Lung (tissue), 12 donors: ENCODE data around the gene ZSCAN20. TPM values are rescaled to one million over a fixed set of nuclear protein-coding genes. Genes with fewer than 3 reads are reported as not detected.

Experiments used
- ATAC-seq: fragments of 200-7000 bp; cut with Tn5 transposase; one replicate; pipeline ENCODE4 v1.9.1; 2020; ENCODE audit warnings: moderate number of reproducible peaks; ENCODE audit not compliant: insufficient read depth, low FRiP score
- DNase-seq, 3 donors: peaks; one replicate each; pipeline ENCODE4 v3.0.0-alpha.2; 2013 to 2017
- H3K27ac ChIP-seq, 2 donors: one replicate each; pipeline ENCODE4 v1.5.1; 2013; ENCODE audit warnings: mild to moderate bottlenecking in 2 of 2, moderate library complexity in 2 of 2, control low read depth in 1 of 2, inconsistent platforms in 1 of 2, low read depth in 1 of 2, low read length in 1 of 2
- H3K27me3 ChIP-seq, 3 donors: one replicate each; pipeline ENCODE4 v1.5.1; 2013; ENCODE audit warnings: low read length in 2 of 3; ENCODE audit not compliant: control insufficient read depth in 3 of 3, insufficient read depth in 3 of 3
- H3K36me3 ChIP-seq, 4 donors: one replicate each; pipeline ENCODE4 v1.5.1; 2013; ENCODE audit warnings: low read length in 4 of 4, mild to moderate bottlenecking in 1 of 4, moderate library complexity in 1 of 4; ENCODE audit not compliant: control insufficient read depth in 4 of 4, insufficient read depth in 4 of 4
- H3K4me1 ChIP-seq, 5 donors: one replicate each; pipeline ENCODE4 v1.5.1; 2013; ENCODE audit warnings: low read length in 5 of 5, mild to moderate bottlenecking in 2 of 5, moderate library complexity in 1 of 5; ENCODE audit not compliant: control insufficient read depth in 5 of 5, insufficient read depth in 5 of 5
- H3K4me3 ChIP-seq: one replicate; pipeline ENCODE4 v1.5.1; 2013; ENCODE audit warnings: mild to moderate bottlenecking, control low read depth, moderate library complexity
- H3K9ac ChIP-seq, 2 donors: one replicate each; pipeline ENCODE4 v1.5.1; 2013; ENCODE audit warnings: low read length in 2 of 2, control low read depth in 1 of 2; ENCODE audit not compliant: insufficient read depth in 1 of 2
- H3K9me3 ChIP-seq, 4 donors: one replicate each; pipeline ENCODE4 v1.5.1; 2013; ENCODE audit warnings: low read length in 3 of 4, mild to moderate bottlenecking in 1 of 4, moderate library complexity in 1 of 4; ENCODE audit not compliant: control insufficient read depth in 4 of 4, insufficient read depth in 3 of 4
- WGBS, 2 donors: extraction: QIAGEN DNeasy Blood & Tissue Kit; methylation state at CpG; one replicate each; pipeline ENCODE4 v1.1.7; 2013; 5-methylcytosine and 5-hydroxymethylcytosine counted together
- polyA plus RNA-seq, 2 donors: library from polyadenylated mRNA; stranded (reverse); fragments of 200-250 nt; gene quantifications; one replicate each; pipeline ENCODE4 v1.2.1, GENCODE V29; 2013
- total RNA-seq, 2 donors: library from RNA; depleted of rRNA in 1 of 2; stranded (reverse); fragments of >200 nt in 1 of 2; gene quantifications; one replicate each; pipeline ENCODE4 v1.2.1, GENCODE V29; 2014 to 2021
- TF ChIP-seq, protein P1 (sequence below): IDR thresholded peaks from 2 replicates; pipeline ENCODE4 v1.5.1; 2012; ENCODE audit warnings: mild to moderate bottlenecking; ENCODE audit errors: control extremely low read depth, extremely low read depth
- donor health status: control.
- donor health status: control.
- donor health status: Bipolar disorder and iron deficiency.
- donor health status: healthy.
- donor health status: DM: yes; HTN: yes; CAD: no.

ZSCAN20 gene
- total and polyA plus RNA-seq, 4 donors = 0.67 to 5.7 (median 3.2) TPM

DNA sequence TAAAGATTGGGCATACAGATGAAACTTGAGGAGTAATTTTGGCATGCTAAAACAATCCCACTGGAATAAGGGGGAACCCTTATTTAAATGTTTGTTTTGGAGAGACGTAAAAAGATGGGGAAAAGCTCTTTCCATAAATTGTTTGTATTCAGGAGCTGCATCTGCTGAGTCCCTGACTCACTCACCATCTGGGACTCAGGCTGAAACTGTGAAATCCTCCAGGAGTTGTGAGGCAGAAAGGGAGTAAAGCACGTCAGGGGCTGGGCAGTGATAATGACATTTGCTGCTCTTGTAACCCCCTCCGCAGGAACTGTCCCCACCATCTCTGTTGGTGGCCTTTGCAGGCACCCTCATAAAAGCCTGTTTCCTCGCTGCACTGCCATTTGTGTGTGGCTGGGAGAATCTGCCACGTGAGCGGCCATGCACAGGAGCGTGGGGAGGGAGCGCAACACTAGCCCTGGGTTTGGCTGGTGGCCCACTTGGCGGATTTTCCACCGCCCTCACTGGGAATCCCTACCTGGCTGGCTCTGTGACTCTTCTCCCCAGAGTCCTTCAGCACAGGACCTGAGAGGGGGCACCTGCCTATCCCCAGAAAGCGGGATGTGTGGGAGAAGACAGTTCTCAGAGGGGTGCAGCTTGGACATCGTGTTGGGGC lies 45.3 kb downstream of the ZSCAN20 start:
- Histone ChIP-seq H3K27me3 (peaks cover 0 to 3% (median 0%) of the 10 kb centered on the region in 3 donors), H3K9ac (no peak overlapping the region), H3K27ac (no peak overlapping the region), H3K4me3 (no peak overlapping the region), H3K36me3 (no peaks in the 10 kb centered on the region), H3K9me3 (no peaks in the 10 kb centered on the region), H3K4me1 (no peaks in the 10 kb centered on the region)
- ATAC-seq (no peak), DNase-seq (no peak)
- TF ChIP-seq, protein P1, sequence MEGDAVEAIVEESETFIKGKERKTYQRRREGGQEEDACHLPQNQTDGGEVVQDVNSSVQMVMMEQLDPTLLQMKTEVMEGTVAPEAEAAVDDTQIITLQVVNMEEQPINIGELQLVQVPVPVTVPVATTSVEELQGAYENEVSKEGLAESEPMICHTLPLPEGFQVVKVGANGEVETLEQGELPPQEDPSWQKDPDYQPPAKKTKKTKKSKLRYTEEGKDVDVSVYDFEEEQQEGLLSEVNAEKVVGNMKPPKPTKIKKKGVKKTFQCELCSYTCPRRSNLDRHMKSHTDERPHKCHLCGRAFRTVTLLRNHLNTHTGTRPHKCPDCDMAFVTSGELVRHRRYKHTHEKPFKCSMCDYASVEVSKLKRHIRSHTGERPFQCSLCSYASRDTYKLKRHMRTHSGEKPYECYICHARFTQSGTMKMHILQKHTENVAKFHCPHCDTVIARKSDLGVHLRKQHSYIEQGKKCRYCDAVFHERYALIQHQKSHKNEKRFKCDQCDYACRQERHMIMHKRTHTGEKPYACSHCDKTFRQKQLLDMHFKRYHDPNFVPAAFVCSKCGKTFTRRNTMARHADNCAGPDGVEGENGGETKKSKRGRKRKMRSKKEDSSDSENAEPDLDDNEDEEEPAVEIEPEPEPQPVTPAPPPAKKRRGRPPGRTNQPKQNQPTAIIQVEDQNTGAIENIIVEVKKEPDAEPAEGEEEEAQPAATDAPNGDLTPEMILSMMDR = no peak
- WGBS, 2 donors = 85 to 89% methylated on average over 12 of the region's 12 CpGs

DNA sequence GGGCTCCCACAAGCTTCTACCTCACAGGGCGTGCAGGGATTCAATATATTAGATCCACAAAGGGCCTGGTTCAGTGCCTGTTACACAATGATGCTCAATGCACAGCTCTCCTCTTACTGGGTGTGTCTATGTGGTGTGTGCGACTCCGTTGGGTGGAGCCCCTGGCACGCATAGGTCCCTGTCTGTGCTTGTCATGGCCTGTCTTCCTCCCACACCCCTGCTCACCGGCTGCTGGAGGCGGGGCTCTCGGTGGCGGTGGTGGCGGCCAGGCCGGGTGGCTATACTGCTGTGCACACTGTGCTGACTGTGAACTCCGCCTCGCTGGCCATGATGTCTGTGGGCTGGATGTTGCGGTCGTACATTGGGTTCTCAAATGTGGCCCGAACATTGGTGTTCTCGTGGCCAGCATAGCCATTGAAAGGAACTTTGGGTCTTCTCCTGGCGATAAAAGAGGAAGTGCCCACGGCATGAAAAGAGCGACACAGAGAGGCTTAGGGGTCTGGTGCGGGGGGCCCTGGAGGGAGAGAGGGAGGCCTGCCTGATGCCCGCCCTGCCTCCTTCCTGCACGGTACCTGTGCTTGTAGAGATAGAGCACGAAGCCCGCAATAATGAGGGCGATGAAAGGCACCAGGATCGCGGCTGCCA lies 46.9 kb downstream of the ZSCAN20 start:
- WGBS, 2 donors = 84 to 89% methylated on average over 27 of the region's 27 CpGs
- no peaks in the 10 kb centered on the region for H3K36me3 ChIP-seq
- TF ChIP-seq, protein P1 = no peak
- H3K9ac ChIP-seq = no peak overlapping the region
- no peak for ATAC-seq
- H3K4me1 ChIP-seq = no peaks in the 10 kb centered on the region
- H3K27ac ChIP-seq = no peak overlapping the region
- no peak overlapping the region for H3K4me3 ChIP-seq
- H3K27me3 ChIP-seq = peaks cover 0 to 8% (median 0%) of the 10 kb centered on the region in 3 donors
- DNase-seq = no peak
- H3K9me3 ChIP-seq = no peaks in the 10 kb centered on the region

DNA sequence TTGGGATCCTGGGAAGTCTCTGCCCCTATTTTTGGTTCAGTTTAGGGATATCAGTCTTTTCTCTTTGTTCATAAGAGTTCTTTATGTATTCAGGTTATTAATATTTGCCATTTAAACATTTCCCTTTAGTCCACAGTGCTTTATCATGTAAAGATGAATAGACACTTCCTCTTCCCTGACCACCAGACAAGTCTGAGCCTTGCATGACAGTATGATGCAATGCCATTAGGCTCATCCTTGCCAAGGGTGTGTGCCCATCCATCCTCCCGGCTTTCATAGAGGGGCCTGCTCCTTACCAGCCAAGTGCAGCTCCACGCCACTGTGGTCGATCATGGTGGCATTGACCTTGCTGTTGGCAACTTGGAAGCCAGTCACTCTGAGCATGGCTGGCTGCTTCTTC lies 52.1 kb downstream of the ZSCAN20 start:
- DNase-seq = no peak
- peaks cover 0 to 2% (median 0%) of the 10 kb centered on the region in 4 donors for H3K9me3 ChIP-seq
- H3K4me3 ChIP-seq = no peak overlapping the region
- ATAC-seq = no peak
- H3K27me3 ChIP-seq = peaks cover 0 to 5% (median 0%) of the 10 kb centered on the region in 3 donors
- TF ChIP-seq, protein P1 = no peak
- WGBS, 2 donors = 76 to 87% methylated on average over 3 of the region's 3 CpGs
- no peaks in the 10 kb centered on the region for H3K4me1 ChIP-seq
- H3K27ac ChIP-seq = no peak overlapping the region
- no peak overlapping the region for H3K9ac ChIP-seq
- no peaks in the 10 kb centered on the region for H3K36me3 ChIP-seq
